GM21717 (cell line): ENCODE results near the gene CCL4.
A peak's percentile ranks its signal among the peaks of the same experiment; 100 is the strongest.
"Not testable (repeated sequence)": the region's sequence is repeated elsewhere in the genome, so short reads cannot be mapped to it uniquely, and the experiment has no call there.

Experiments used
- ATAC-seq: cut with Tn5 transposase; IDR thresholded peaks from one replicate; pipeline ENCODE4 v1.9.1; 2021; ENCODE audit warnings: mild to moderate bottlenecking, moderate library complexity; ENCODE audit not compliant: unreplicated experiment

The CCL4 gene

GRCh38 chr17:36103401-36103975 lies at the start of gene CCL4:
Gene CCL4, plus strand, starts transcription at chr17:36103827. Its CDS starts 79 bp downstream, at chr17:36103906.
- peak; percentile 69 for ATAC-seq

- ATAC-seq, result no peak
Measured at GRCh38 chr17:36055171-36055570, 48.5 kb upstream of the CCL4 start.

- no peak for ATAC-seq
Measured at GRCh38 chr17:36055921-36056520, 47.6 kb upstream of the CCL4 start.

GRCh38 chr17:36057911-36058310 lies 45.7 kb upstream of the CCL4 start:
- ATAC-seq, result no peak

- no peak for ATAC-seq
Measured at GRCh38 chr17:36059406-36059805, 44.2 kb upstream of the CCL4 start.

GRCh38 chr17:36060816-36061215 lies 42.8 kb upstream of the CCL4 start:
- ATAC-seq, result no peak

- ATAC-seq, result no peak
Measured at GRCh38 chr17:36063786-36064541, 39.7 kb upstream of the CCL4 start, which contains the start of gene CCL18. Gene CCL18, plus strand, starts transcription at chr17:36064272. Its CDS starts 71 bp downstream, at chr17:36064343.

- ATAC-seq, result no peak
Measured at GRCh38 chr17:36066365-36066985, 37.2 kb upstream of the CCL4 start.

GRCh38 chr17:36068524-36068923 lies 35.1 kb upstream of the CCL4 start:
- ATAC-seq, result no peak

- ATAC-seq, result no peak
Measured at GRCh38 chr17:36069136-36069535, 34.5 kb upstream of the CCL4 start.

GRCh38 chr17:36070427-36070826 lies 33.2 kb upstream of the CCL4 start:
- ATAC-seq, result no peak

- no peak for ATAC-seq
Measured at GRCh38 chr17:36071751-36072150, 31.9 kb upstream of the CCL4 start.

GRCh38 chr17:36072431-36073121 lies 31.1 kb upstream of the CCL4 start:
- no peak for ATAC-seq

- ATAC-seq, result no peak
Measured at GRCh38 chr17:36074365-36074764, 29.3 kb upstream of the CCL4 start.

- not testable (repeated sequence) for ATAC-seq
Measured at GRCh38 chr17:36081681-36082471, 21.8 kb upstream of the CCL4 start.

GRCh38 chr17:36082482-36083120 lies 21.0 kb upstream of the CCL4 start:
- ATAC-seq, result peak; percentile 54

GRCh38 chr17:36083691-36084090 lies 19.9 kb upstream of the CCL4 start:
- not testable (repeated sequence) for ATAC-seq

GRCh38 chr17:36085765-36086164 lies 17.9 kb upstream of the CCL4 start:
- no peak for ATAC-seq

GRCh38 chr17:36086791-36087190 lies 16.8 kb upstream of the CCL4 start:
- no peak for ATAC-seq

GRCh38 chr17:36087471-36087870 lies 16.2 kb upstream of the CCL4 start:
- ATAC-seq, result not testable (repeated sequence)
